Measurements from ENCODE around the gene PPIE.
"Not testable (repeated sequence)": the region's sequence is repeated elsewhere in the genome, so short reads cannot be mapped to it uniquely, and the experiment has no call there.

Gene PPIE

DNA sequence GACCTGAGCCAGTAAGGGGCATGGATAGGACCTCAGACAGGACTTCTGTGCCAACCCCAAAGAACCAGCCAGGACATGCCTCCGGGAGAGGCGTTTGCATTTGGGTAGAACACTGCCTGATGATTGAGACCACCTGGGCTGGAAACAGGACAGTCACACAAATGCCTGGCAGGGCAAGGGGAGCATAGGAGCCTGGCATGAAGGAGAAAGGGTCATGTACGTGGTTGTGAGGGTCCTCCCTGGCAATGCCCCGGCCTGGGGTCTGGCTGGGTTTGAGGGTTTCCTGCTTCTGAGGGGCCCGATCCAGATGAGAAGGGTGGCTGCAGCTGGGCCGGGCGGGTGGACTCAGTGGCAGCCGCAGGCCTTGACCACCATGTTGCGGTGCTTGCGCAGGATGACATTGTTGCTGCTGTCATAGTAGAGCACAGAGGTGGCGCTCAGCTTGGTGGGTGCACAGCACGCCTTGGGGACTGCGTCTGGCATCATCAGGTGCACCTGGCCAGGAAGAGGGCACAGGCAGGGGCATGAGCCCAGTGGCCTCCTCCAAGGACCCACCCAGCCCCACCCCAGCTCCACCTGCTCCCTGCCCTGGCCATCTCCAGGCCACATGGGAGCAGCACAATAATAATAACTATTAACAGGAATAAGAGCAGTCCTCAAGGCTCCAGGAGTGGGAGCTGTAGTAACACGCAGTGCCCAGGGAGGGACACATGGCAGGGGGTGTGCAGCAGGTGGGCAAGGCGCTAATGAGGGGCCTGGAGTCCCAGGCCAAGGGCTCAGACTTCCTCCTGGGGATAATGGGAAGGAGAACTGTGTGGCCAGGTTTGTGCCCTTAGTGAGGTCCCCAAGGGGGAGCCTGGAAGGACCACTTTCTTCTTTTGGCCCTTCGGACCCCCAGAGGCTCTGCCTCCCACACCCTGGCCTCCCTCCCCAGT is 21.7 kb downstream of the PPIE start:
- no peak for DNase-seq

DNA sequence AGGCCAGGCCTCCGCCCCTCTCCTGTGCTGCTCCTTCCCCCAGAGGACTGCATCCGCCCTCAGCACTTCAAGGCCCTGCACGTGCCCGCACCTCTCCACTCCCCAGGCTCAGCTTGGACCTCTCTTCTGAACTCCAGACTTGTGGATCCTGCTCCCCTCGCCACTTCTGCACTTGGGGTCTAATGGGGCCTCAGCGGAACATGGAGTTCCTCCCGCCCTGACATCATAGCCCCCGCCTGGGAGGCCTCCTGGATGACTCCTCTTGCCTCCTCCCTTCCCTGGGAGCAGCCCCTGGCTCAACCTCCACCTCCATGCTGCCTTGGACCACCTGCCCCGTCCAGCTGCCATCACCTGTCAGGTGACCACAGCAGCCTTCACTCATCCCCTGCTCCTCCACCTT is 22.3 kb downstream of the PPIE start:
- DNase-seq = no peak

DNA sequence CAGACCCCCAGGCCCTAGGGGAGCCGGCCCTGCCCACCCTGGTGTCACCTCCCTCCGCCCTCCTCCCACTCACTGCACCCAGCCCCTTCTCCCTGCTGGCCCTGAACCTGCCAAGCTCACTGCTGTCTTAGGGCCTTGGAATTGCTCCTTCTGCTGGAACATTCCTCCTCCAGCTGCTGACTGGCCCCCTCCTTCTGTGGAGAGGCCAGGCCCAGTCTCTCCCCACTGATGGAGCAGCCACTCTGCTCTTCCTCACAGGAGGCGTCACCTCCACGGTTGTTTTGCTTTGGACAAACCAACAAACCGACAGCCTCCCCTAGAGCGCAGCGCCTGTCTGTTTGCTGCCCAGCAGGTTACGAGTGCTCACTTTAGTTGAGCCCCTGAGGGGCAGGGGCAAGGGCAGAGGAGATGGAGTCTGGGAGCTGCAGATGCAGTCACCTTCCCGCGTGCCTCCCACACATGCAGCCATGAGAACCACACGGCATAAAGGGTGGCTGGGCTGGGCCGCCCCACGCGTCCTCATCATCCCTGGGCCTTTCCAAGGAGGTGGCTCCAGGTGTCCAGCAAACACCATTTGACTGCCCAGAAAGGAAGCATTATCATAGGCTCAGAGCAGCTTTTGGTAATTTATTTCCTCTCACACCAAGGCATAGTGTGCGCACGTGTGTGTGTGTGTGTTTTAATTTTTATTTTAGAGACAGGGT is 23.0 kb downstream of the PPIE start:
- DNase-seq = no peak

DNA sequence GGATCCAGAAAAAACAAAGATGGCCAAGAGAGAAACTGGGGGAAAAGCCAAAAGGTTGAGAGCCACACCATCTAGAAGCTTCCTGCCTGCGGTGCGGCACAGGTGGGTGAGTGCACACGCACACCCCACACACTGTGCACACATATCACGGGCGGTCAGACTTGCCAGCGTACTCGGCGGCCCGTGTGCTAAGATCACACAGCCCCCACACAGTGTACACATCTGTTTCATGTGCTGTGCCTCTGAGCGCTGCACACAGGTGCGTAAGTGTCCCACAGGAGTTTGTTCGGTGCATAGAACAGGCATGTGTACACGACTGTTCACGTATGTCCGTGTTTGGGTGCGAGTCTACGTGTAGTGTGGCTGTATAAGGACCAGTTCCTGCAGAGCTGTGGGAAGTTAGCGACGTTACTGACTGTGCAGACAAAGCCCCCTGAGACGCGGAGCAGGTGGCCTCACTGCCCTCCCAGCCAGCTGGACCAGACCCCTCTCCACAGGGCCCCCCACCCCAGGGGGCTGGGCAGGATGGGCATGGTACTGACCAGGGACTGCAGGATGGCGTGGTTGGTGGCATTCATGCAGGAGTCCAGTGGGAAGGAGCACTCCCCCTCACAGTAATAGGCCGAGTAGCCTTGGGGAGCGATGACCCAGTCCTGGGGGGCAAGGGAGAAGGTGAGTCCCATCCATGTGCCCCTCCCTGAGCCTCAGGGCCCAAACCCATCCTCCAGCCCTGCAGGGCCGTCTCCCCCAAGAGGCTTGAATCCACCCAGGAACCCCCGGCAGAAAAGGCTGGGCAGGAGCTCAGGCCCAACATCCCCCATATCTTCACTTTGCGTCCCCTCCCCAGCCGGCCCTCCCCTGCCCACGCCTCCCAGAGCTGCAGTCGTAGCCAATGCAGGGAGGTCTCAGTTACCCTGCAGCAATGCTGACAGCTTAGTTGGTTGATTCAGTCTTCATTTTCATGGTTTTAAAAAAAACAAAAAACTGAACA is 24.2 kb downstream of the PPIE start:
- no peak for DNase-seq

DNA sequence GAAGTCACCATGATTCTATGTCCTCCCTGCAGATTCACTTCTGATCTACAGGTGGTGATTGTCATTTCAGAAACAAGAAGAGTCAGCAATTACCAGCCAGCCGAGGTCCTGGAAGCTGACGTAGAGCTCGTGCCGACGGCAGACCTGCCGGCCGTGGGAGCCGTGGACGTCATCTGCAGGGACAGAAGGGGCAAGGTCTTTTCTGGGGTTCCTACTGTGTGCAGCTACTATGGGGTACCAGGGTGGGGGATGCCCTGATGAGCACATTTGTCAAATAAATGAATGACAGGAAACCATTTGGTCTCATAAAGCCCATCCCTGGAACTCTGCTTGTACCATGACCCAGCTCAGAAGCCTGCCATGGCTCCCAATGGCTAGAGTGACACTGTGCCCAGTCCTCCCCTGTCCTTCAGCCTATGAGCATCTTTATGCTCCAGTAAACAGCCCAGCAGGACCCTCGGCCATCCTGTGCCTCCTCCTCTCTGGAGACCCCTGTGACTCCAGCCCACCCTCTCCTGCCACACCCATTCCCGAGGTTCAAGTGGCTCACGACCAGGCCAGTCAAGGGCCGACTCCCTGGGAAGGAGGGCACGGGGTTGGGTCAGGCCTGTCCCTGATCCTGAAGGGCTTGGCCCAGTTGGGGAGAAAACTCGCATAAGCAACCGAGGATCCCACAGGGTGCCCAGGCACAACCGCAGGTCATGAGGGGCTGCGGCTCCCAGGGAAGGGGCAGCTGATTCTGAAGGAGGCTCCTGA is 25.1 kb downstream of the PPIE start:
- not testable (repeated sequence) for DNase-seq

DNA sequence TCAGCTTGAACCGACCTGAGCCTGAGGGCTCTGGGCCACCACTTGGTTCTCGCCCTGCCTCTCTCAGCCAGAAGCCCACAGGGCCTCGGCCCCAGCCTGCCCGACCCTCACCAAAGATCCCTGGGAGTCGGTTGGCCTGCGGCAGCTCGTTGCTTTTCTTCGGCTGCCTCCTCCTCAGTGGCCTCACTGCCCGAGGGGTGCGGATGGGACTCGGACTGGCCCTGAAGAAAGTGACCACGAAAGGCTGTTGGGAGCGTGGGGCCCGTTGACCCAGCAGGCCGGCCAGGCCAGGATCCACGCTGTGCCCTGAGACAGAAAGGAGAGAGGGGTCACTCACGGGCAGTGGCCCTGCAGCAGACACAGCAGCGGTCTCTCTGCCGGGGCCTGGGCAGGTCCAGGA is 25.8 kb downstream of the PPIE start:
- not testable (repeated sequence) for DNase-seq

DNA sequence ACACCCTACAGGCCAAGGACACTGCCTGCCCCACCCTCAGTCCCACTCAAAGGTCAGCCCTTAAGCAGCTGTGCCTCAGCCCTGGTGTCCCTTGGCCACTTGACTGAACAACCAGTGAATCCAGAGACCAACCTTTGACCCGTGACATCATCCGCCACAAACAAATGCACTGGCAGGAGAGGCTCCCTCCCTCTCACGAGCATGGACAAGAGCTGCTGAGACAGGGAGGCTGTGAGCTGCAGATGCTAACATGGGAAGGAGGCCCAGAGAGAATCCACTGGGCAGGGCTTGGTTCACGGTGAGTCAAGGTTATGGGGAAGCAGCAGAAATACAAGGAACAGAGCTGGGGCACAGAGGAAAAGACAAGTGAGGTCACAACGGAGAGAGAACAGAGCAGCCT is 27.8 kb downstream of the PPIE start:
- not testable (repeated sequence) for DNase-seq

DNA sequence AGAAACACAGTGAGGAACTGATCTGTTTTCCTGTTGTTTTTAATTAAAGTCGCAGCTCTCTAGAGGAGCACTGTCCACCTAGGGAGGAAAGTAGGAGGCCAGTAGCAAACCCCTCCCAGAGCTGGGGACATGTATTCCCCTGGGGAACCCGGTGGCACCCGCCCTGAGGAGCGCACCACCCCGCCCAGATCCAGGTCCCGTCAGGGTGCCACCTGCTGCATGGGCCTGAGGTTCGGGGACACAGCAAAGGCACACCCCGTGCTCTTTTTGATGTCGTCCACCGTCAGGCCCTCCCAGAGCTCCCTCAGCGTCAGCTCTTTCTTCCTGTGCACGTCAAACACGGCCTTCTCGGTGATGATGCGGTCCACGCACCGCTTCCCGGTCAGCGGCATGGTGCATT is 30.8 kb downstream of the PPIE start:
- not testable (repeated sequence) for DNase-seq

DNA sequence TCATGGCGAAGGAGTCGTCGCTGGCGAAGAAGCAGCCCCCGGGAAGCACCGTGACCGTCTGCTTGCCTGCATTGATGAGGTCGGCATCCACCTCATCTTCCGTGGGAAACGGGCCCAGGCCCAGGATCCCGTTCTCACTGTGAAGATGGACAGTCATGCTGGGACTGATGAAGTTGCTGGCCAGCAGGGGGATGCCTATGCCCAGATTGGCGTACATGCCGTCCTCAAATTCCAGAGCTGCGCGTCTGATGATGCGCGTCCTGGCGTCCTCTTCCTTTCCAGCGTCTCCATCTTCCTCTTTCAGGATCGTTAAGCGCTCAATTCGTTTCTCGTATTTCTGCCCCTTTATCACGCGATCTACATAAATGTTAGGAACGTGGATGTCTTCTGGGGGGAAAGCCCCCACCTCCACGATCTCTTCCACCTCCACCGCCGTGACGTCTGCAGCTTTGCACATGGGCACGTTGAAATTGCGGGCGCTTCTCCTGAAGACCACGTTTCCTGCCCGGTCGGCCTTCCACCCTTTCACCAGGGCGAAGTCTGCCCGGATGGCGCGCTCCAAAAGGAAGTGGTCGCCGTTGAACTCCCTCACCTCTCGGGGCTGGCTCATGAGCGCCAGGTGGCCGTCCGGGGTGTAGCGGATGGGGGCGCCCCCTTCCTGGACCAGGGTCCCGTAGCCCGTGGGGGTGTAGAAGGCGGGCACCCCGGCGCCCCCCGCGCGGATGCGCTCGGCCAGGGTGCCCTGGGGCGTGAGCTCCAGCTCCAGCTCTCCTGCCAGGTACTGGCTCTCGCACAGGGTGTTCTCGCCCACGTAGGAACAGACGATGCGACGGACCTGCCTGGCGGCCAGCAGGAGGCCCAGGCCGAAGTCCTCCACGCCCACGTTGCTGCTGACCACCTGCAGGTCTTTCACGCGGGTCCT is 31.7 kb downstream of the PPIE start:
- not testable (repeated sequence) for DNase-seq

DNA sequence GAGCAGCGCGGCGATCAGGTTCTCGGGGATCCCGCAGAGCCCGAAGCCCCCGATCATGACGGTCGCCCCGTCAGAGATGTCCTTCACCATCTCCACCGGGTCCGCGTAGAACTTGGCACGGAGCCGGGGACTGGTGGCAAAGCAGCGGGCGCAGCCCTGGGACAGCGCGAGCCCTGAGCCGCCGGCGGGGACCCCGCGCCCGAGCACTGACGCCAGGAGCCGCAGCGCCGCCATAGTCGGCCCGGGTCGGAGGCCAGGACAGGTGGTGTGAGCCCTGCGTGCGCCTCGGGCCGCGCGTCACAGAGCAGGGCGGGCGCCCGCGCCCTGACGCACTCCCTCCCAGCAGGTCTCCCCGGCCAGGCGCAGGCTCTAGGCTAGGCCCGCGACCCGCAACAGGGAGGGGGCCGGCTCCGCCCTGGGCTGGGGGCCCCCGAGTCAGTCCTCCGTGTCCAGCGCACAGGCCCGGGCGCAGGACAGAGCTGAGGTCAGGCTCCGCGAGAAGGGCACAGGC is 32.4 kb downstream of the PPIE start, which contains the start of gene OXCT2:
Gene OXCT2 (minus strand): TSS at position 327 of the 511 bp plus-strand sequence. CDS start 93 bp downstream, at position 234.
- DNase-seq = not testable (repeated sequence)

DNA sequence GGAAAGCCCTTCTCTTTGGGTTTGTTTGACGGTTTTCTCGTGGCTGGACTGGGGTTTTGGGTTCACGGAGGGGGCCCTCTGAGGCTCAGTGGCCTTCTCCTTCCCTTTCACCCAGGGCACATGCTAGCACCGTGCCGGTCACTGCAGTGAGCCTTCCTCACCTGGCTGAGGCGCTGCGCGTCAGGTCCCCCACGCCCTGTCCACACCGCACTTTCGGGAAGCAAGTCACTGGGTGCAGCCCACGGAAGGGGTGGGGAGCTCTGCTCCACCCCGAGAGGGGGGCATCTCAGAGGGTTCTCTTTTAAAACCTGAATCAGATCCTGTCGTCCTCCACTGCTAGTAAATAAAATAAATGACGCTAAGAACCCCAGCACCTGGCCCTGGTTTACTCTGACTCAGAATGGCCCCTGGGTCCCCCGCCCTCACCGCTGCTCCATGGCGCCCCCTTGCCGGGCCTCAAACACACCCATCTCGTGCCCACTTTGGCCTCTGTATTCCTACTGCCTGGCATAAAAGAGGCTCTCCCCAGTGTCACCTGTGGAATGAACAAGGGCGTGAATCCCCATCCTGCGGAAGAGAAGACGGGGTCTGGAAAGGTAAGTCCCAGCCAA is 34.8 kb downstream of the PPIE start:
- not testable (repeated sequence) for DNase-seq

DNA sequence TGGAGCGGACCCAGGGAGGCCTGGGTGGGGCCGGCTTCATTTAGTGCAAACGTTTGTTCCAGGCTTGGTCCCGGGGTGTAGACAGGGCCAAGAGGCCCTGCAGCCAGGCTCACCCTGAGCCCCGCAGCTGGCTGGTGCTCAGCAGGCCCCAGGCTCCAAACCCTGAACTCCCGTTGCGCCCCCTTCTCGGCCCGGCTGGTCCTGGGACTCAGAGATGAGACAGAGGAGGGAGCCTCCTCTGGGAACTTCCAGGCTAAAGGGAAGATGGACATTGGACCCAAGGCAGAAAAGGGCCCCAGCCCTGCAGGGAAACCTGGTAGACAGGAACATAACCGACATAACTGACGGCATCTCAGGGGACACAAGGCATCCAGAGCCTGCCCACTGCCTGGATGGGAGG is 36.5 kb downstream of the PPIE start:
- DNase-seq = not testable (repeated sequence)

DNA sequence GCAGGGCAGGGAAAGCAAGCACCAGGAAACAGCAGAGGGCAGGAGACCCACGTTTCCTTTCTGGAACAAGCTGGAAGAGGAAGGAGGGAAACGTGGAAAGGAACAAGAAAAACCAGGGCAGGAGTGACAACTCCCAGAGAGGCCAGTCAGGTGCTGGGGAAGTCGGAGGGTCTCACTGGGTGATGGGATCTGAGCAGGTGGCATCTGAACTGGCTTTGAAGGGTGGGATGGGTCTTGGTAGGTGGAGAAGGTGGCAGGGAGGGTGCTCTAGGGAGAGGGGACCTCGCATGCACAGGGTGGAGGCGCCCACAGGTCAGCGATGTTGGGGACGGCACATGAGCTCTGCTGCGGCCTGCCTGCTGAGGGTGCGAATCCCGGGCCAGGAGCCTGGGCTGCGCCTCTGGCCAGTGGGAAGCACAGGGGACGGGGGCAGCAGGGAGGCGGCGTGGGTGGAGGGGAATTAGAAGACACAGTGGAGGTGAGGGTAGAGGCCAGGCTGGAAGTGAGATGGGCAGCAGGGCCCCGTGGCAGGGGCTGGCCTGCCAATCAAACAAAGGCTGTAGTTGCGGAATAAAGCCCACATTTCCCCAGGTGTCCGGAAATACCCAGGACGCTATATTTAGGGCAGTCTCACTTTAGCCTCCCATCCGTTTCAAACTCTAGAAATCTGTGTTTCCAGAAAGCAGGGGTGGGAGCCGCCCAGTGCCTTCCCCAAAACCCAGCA is 37.2 kb downstream of the PPIE start:
- not testable (repeated sequence) for DNase-seq

DNA sequence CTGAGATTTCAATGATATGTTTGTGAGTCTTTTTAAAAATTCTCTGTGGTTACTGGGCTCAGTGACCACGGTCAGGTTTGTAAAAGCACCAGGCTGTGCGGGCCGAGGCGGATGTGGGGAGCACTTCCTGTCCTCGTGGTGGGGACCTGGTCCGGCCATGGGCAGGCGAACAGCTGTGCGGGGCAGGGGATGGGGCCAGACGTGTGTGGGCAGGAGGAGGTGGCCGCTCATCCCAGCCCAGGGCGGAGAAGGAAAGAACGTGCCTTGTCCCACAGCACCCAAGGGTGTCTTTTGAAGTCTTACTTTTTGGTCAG is 37.7 kb downstream of the PPIE start:
- DNase-seq = peak; percentile 65

DNA sequence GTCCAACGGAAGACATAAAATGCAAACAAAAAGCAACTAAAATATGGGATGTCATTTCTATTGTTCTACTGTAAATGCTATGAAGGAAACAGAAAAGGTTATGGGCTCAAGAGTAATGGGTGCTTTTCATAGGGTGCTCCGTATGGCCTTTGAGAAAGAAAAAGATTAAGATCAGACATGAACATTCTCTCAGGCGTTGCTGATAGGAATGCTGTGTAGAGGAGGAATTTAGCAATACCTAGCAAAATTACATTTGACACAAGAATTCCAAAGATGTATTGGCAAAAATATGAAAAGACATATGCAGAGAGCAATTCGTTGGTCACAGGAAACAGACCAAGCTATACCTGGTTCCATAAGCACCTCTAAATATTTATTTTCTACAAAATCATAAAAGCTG is 38.2 kb downstream of the PPIE start:
- no peak for DNase-seq

DNA sequence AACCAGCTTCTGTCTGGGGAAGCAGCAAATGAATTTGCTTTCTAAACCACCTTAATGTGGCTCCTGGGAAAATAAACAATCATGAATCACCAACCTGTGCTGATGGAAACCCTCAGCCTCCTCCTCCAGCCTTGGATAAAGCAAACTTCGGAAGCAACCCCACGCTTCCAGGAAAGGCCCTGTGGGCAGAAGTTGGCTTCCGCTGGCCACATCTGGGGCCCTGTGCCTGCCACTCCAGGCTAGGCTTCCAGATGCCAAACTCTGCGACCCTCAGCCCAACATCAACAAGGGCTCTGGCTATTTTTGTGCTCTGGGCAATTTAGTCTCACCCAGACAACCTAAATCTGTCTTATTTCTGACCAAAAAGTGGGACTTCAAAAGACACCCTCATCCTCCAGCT is 38.6 kb downstream of the PPIE start:
- no peak for DNase-seq

DNA sequence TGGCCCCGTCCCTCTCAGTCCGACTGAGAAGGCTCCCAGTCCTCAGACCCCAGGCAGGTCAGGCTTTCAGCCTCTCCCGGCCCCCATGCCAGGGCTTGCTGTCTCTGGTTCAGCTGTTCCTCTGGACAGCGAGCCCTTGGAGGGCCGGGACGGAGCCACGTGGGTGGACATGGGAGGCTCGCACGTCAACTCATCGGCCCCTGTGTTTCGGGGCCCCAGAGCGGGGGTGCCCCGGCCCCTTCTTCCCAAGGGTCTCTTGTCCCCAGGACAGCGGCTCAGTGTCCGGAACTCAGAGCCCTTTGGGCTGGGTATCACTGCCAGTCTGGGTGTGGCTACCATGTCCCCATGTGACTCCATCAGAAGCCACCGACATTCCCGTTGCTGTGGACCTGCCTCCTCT is 39.2 kb downstream of the PPIE start:
- not testable (repeated sequence) for DNase-seq

DNA sequence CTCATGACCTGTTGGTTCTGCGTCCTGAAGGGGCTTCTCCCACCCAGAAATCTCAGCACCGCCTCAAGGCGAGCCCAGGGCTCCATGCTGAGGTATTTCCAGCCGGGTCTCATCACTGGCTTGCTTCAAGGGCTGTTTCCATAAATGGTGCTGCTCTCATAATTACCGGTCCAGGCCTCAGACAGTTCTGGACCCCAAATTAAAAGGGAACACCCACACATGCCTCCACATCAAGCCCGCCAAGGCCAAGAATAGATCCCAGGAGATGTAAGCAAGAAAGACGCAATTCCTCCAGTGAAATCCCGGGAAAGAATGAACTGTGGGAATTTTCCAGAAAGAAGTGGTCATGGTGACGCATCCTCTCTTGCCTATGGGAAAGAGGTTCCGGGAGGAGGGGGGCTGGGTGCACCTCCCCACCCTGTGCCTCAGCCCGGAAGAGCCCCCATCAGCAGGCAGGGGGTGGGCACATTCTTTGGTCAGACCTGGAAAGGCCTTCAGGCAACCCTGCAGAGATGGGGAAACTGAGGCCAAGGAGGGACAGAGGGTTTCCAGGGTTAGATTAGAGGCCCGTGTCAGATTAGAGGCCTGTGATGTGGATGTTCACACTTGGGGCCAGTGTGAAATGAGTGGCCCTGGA is 39.9 kb downstream of the PPIE start:
- not testable (repeated sequence) for DNase-seq

DNA sequence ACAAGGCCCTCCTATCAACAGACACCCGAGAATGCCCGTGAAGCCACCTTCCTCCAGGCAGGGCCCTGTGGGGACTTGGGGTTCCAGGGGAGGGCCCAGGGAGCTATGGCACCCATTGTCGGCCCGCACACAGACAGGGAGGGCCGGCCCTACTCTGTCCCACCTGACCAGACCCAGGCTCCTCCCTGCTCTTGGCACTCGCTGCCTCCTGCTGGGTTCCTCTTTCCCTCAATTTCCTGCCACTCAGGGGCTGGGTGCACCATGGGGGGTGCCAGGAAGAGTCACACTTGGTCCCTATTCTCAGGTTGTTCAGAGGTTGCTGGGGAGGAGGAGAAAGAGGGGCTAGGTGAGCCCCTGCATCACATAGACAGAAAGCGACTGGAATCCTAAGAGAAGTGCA is 40.5 kb downstream of the PPIE start:
- no peak for DNase-seq

Measured in MV-4-11 (cell line).